ENCODE results near the gene PLCH1.

PLCH1 gene

GRCh38 chr3:155605571-155605970 lies 139.3 kb downstream of the PLCH1 start:
- no peak for DNase-seq (ENCODE audit: low spot score)

DNA sequence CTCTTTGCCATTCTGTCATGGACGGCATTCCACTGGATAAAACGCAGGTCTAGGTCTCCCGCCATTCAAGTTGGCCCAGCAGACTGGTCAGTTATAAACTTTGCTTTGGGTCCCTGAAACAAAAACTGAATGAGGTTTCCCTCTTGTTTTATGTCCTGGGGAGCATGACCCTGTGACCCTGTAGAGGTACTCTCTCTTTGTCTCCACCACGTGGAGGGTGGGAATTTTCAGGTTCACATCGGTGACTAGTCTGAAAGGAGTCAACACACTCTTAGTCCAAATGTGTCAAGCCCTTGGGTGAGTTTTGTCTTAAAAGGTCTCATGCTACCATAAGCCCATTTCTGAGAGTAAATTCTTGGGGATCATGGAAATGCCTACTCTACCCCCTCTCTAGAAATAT lies 139.9 kb downstream of the PLCH1 start:
- no peak for DNase-seq (ENCODE audit: low spot score)

DNA sequence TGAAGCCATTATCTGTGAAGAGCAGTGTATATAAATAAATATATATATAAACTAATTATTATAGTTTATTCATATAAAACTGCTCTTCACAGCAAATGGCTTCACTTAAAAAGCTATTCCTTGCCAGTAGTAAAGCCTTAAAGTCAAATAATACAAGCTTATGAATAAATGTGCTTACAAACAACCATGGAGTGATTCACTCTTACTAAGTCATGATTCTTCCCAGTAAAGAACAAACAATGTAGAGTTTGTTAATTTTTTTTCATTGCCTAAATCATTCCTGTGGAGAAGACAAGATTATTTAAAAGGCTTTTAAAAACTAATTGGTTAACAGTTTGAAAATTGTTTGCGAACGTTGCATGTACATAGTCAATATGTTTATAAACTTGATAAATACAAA lies 140.7 kb downstream of the PLCH1 start:
- DNase-seq (ENCODE audit: low spot score) = no peak

- DNase-seq (ENCODE audit: low spot score) = no peak
These were observed 141.6 kb downstream of the PLCH1 start for GRCh38 chr3:155603302-155603701.

DNA sequence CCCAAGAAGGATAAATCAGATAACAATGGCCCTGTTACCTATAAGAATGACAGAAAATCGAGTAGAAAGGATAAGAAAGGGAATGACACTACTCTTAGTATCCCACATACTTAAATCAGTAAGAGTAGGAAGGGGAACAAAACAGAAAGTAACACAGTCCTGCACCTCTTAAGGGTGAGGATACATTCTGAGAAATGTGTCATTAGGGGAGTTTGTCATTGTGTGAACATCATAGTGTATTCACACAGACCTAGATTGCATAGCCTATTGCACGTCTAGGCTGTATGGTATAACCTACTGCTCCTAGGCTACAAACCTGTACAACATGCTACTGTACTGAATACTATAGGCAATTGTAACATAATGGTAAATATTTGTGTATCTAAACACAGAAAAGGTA lies 142.6 kb downstream of the PLCH1 start:
- DNase-seq (ENCODE audit: low spot score) = no peak

- no peak for DNase-seq (ENCODE audit: low spot score)
These were observed 146.2 kb downstream of the PLCH1 start for GRCh38 chr3:155598671-155599070.

DNA sequence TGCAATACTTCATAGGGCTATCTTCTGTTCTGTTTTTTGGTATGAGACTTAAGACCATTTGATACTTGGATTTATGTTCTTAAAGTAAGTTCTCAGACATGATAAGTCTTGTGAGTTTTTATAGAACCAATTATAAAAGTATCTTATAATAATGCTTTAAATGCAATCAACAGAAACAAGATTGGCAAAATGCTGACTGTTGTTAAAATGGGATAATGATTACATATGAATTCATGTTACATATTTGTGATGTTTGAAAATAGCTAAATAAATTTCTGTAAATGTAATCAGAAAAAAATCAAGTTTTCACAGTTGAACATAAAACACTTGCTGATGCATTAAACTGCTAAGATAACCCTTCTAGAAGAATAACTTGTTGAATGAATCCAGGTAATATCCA lies 148.3 kb downstream of the PLCH1 start:
- no peak for DNase-seq (ENCODE audit: low spot score)

GRCh38 chr3:155595371-155595770 lies 149.5 kb downstream of the PLCH1 start:
- no peak for DNase-seq (ENCODE audit: low spot score)

- peak; percentile 14 for DNase-seq (ENCODE audit: low spot score)
These were observed 150.2 kb downstream of the PLCH1 start for GRCh38 chr3:155594526-155595187.

DNA sequence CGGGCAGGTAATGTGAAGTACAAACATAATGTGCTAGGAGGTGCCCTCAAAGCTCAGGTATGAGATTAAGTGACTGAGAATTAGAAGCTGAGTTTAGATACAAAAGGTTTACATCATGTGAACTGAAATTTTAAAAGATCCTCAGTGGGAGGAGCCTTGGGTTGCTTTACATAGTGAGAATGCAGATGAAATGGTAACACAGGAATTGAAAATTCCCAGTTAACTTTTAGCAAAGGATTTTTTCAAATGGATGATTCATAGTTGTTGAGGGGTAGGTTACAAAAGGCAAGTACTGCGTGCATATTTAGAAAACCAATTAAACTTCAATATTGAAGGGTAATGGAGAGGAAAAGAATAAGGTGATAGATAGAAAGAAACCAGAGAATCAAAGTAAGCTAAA lies 157.3 kb downstream of the PLCH1 start:
- DNase-seq (ENCODE audit: low spot score) = no peak

GRCh38 chr3:155585384-155585783 lies 159.5 kb downstream of the PLCH1 start:
- no peak for DNase-seq (ENCODE audit: low spot score)

- no peak for DNase-seq (ENCODE audit: low spot score)
These were observed 163.3 kb downstream of the PLCH1 start for GRCh38 chr3:155581579-155581978.

- peak; percentile 62 for DNase-seq (ENCODE audit: low spot score)
These were observed 172.8 kb downstream of the PLCH1 start for GRCh38 chr3:155572085-155572484.

GRCh38 chr3:155568295-155568694 lies 176.6 kb downstream of the PLCH1 start:
- DNase-seq (ENCODE audit: low spot score) = no peak

DNA sequence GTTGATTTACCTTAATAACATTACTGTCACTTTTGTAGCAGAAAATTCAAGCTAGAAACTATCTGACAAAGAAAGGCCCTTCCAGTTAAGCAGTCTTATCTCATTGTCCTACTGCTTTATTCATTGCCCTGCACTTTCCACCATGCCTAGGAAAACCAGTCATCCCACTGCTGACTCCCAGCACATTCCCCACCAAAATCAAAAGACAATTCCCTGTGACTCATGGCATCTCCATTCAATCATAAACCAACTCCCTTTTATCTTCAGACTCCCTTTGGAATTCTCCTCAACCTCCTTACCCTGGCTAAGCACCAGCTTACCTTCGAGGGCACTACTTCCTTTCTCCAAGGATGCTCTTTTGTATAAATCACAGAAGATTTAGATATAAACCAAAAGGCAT lies 184.3 kb downstream of the PLCH1 start:
- DNase-seq (ENCODE audit: low spot score) = peak; percentile 35

GRCh38 chr3:155560135-155560534 lies 184.7 kb downstream of the PLCH1 start:
- DNase-seq (ENCODE audit: low spot score) = no peak

GRCh38 chr3:155556531-155556930 lies 188.3 kb downstream of the PLCH1 start:
- peak; percentile 38 for DNase-seq (ENCODE audit: low spot score)

DNA sequence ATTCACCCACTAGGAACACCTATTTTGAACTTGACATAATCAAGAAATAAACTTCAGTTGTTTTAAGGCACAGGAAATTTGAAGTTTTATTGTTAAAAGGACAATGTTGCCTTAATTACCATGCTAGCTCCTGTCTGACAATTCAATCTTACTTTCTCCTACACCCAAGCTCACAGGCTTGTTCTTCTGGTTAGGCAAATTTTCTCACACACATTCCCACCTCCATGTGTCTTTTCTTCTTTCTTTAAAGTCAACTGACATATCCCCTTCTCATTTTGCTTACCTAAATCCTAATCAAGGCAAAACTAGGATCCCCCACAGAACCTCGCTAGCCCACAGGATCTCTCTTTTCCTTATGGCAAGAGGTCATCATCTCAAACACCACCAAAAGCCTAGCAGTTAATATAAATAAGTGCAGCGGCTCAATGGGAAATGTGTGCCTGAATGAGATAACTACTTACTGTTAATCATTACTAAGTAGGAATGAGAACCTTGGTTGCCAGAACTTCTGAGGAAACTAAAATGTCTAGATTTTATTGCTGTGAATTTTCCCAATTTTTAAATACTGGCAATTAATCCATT lies 189.3 kb downstream of the PLCH1 start:
- DNase-seq (ENCODE audit: low spot score) = no peak

- no peak for DNase-seq (ENCODE audit: low spot score)
These were observed 190.0 kb downstream of the PLCH1 start for GRCh38 chr3:155554777-155555451.

DNA sequence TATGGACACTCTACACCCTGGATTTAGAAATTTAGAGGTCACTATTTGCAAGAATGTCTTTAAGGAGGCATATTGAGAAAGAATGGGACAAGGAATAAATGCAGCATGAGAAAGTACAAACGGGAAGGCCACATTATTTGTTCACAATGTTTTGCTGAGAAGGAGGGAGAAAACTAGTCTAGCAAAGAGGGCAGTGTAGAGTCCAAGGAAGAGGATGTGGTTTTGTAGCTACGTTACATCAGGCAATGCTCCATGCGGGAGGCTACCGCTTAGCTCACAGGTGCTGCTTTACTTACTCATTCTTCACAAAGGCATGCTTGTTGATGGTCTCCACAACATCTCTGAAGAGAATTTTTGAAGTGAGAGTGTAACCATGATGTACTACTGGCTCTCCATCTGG lies 191.1 kb downstream of the PLCH1 start:
- no peak for DNase-seq (ENCODE audit: low spot score)

- no peak for DNase-seq (ENCODE audit: low spot score)
These were observed 191.5 kb downstream of the PLCH1 start for GRCh38 chr3:155553326-155553725.

GRCh38 chr3:155550391-155550790 lies 194.5 kb downstream of the PLCH1 start:
- DNase-seq (ENCODE audit: low spot score) = no peak

DNA sequence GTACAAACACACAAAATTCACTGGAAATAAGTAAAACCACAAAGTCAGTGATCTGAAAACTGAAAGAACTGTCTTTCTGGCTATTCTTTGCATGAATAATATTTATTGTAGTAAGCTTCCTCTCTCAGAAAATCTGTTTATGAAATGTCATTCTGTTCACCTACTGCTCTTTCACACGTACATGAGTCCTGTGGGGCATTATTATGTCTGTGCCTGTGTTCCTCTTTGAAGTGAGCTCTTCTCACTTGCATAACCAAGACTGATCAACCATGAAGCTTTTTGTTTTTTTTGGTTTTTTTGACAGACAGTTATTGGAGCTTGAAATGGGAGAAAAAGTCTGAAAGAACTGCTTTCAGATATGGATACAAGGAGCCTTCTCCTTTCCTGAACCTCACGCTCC lies 195.8 kb downstream of the PLCH1 start:
- DNase-seq (ENCODE audit: low spot score) = no peak

GRCh38 chr3:155548195-155548594 lies 196.7 kb downstream of the PLCH1 start:
- peak; percentile 75 for DNase-seq (ENCODE audit: low spot score)
